HG02840 (cell line): ENCODE results near the gene STXBP6.

ENCODE experiments used
- ATAC-seq: cut with Tn5 transposase; IDR thresholded peaks from one replicate; pipeline ENCODE4 v1.9.1; 2021; ENCODE audit warnings: mild to moderate bottlenecking, moderate library complexity, moderate number of reproducible peaks; ENCODE audit not compliant: unreplicated experiment, low FRiP score

STXBP6 gene

DNA sequence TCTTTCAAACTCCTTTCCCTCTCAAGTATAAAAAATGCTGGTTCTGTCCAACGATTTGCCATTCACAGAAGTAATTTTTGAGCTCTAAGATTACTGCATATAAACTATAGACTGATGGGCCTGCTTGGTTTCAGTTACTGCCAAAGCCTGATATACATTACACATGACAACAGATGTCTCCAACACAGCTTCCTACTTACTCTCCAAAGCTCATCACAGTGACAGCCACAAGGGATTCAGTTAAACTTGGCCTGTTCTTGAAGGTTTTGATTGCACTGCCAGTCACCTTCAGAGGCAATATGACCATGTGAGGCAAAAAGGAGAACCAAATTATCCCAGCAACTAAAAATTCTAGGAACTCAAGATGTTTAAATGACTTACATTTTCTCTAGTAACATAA lies 30.1 kb downstream of the STXBP6 start:
- ATAC-seq = no peak

- no peak for ATAC-seq
These were observed 32.4 kb downstream of the STXBP6 start for GRCh38 chr14:25017562-25017961.

GRCh38 chr14:25015761-25016160 lies 34.2 kb downstream of the STXBP6 start:
- ATAC-seq = no peak

DNA sequence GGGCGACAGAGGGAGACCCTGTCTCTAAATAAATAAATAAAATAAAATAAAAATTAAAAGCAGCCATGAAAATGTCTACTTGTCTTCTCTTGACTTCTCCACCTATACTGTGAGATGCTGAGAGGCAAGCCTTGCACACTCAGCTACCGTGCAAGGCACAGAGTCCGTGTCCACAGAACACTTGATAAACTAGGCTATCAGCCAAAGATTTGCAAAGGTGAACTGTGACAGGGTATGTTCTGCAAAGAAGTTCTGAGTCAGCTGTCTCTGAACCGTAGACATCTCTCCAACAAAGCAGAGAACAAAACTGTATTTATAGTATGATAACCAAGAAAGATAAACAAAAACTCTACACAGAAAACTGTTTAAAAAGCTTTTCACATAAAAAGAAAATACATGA lies 35.5 kb downstream of the STXBP6 start:
- no peak for ATAC-seq

- ATAC-seq = no peak
These were observed 38.9 kb downstream of the STXBP6 start for GRCh38 chr14:25011095-25011494.

- ATAC-seq = no peak
These were observed 39.5 kb downstream of the STXBP6 start for GRCh38 chr14:25010471-25010870.

GRCh38 chr14:25009891-25010290 lies 40.1 kb downstream of the STXBP6 start:
- no peak for ATAC-seq

GRCh38 chr14:25007832-25008231 lies 42.1 kb downstream of the STXBP6 start:
- ATAC-seq = no peak

GRCh38 chr14:25006961-25007795 lies 42.8 kb downstream of the STXBP6 start:
- no peak for ATAC-seq

GRCh38 chr14:25006031-25006430 lies 43.9 kb downstream of the STXBP6 start:
- no peak for ATAC-seq

DNA sequence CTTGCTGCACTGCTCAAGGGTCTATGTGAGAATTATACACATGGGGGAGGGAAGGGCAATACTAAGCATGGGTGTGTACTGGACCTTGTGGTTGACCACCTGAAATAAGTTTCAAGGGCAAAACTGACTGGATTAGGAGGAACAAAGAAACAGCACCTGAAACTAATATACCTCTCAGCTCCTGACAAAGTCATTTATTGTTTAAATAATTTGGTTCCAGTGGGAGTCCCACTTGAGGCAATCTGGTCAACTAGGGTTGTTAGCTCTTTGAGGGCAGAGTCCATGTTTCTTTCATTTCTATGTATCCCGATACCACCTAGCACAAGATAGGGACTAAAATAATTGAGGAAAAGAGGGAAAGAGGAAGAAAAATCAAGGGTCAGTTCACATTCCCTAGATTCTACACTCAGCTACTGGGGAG lies 45.5 kb downstream of the STXBP6 start:
- no peak for ATAC-seq

- no peak for ATAC-seq
These were observed 46.4 kb downstream of the STXBP6 start for GRCh38 chr14:25003537-25003936.

DNA sequence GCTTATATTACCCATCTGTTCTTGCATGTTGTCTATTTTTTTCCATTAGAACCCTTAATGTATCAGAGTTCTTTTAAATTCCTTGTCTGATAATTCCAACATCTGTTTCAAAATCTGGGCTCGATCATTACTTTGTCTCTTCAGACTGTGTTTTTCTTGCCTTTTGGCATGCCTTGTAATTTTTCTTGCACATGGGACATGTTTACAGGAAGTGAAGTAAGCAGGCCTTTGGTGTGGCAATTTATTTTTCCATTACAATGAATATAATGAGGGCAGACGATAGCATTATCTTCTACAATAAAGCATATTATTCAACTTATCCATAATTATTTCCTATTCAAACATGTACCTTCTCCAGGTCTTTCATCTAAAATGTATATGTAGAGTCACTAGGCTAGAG lies 48.3 kb downstream of the STXBP6 start:
- no peak for ATAC-seq

- ATAC-seq = no peak
These were observed 48.8 kb downstream of the STXBP6 start for GRCh38 chr14:25001156-25001555.

- ATAC-seq = no peak
These were observed 50.8 kb downstream of the STXBP6 start for GRCh38 chr14:24999157-24999556.

GRCh38 chr14:24996930-24997725 lies 52.8 kb downstream of the STXBP6 start:
- no peak for ATAC-seq

DNA sequence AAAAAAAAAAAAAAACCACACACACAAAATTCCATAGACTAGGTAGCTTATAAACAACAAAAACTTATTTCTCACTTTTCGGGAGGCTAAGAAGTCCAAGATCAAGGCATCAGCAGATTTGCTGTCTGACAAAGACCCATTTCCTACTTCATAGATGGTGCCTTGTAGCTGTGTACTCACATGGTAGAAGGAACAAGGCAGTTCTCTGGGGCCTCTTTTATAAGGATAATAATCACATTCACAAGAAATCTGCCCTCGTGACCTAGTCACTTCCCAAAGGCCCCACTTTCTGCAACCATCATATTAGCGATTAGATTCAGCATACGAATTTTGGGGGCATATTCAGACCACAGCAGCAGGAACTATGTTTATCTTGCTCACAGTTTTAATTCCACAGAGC lies 54.9 kb downstream of the STXBP6 start:
- no peak for ATAC-seq

DNA sequence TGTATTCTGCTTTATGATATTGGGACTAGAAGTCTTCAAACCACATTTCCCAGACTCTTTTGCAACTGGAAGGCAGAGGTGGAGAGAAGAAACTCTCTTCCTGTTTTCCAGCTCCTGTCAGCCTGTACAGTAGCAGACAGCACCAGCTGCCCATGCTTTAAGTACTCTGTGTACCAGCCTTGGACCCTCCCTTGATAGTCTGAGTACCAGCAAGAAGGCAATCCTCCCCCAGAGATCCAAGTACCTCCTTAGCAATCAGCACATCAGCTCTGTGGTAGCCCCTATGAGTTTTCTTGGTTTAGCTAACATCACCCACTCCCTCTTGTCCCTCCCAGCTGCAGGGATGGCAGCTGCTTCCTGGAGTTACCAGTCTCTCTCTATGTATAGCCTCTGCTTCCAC lies 56.3 kb downstream of the STXBP6 start:
- ATAC-seq = no peak

- no peak for ATAC-seq
These were observed 57.2 kb downstream of the STXBP6 start for GRCh38 chr14:24992624-24993360.

- no peak for ATAC-seq
These were observed 58.1 kb downstream of the STXBP6 start for GRCh38 chr14:24991821-24992220.

DNA sequence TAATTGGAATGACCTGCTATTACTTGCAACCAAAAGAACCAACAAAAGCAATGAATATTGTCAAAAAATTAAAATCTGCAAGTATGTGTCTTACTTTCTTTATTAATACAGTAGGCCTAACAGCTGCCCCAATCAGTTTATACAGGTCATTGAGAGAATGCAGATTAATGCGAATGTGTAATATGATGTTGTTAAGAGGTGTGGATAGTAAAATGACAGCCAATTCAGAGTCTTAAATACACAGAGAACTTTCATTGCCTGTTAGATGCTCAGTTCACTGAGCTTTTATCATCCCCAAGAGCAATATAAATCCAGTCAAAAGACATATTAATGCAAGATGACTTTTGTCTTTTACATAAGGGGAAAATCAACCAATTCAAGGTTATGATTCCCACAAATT lies 58.7 kb downstream of the STXBP6 start:
- no peak for ATAC-seq
